GM18909 (cell line): Measurements from ENCODE around the gene NPAS3.

Source experiments
- ATAC-seq: cut with Tn5 transposase; IDR thresholded peaks from one replicate; pipeline ENCODE4 v1.9.1; 2021; ENCODE audit warnings: mild to moderate bottlenecking; ENCODE audit not compliant: unreplicated experiment, poor library complexity

The NPAS3 gene

GRCh38 chr14:33454707-33455106, 516.0 kb downstream of the NPAS3 start:
- no peak for ATAC-seq

- no peak for ATAC-seq
Observed at GRCh38 chr14:33455654-33456345, 517.1 kb downstream of the NPAS3 start.

- no peak for ATAC-seq
Observed at GRCh38 chr14:33457021-33457420, 518.3 kb downstream of the NPAS3 start.

- ATAC-seq = no peak
Observed at GRCh38 chr14:33457617-33458016, 518.9 kb downstream of the NPAS3 start.

GRCh38 chr14:33460164-33460563, 521.5 kb downstream of the NPAS3 start:
- ATAC-seq = no peak

- no peak for ATAC-seq
Observed at GRCh38 chr14:33461036-33461435, 522.4 kb downstream of the NPAS3 start.

GRCh38 chr14:33463731-33464130, 525.1 kb downstream of the NPAS3 start:
- ATAC-seq = no peak

GRCh38 chr14:33464254-33464962, 525.7 kb downstream of the NPAS3 start:
- ATAC-seq = no peak

- no peak for ATAC-seq
Observed at GRCh38 chr14:33465846-33466700, 527.4 kb downstream of the NPAS3 start.

GRCh38 chr14:33467971-33468370, 529.3 kb downstream of the NPAS3 start:
- ATAC-seq = no peak

GRCh38 chr14:33469898-33470297, 531.2 kb downstream of the NPAS3 start:
- no peak for ATAC-seq

- ATAC-seq = no peak
Observed at GRCh38 chr14:33471776-33472175, 533.1 kb downstream of the NPAS3 start.

GRCh38 chr14:33475623-33476022, 536.9 kb downstream of the NPAS3 start:
- ATAC-seq = no peak

GRCh38 chr14:33477797-33478196, 539.1 kb downstream of the NPAS3 start:
- no peak for ATAC-seq

GRCh38 chr14:33480071-33480886, 541.6 kb downstream of the NPAS3 start:
- no peak for ATAC-seq

- ATAC-seq = no peak
Observed at GRCh38 chr14:33480887-33481184, 542.2 kb downstream of the NPAS3 start.

GRCh38 chr14:33483110-33483509, 544.4 kb downstream of the NPAS3 start:
- ATAC-seq = no peak

- no peak for ATAC-seq
Observed at GRCh38 chr14:33483541-33483940, 544.9 kb downstream of the NPAS3 start.

GRCh38 chr14:33484264-33484663, 545.6 kb downstream of the NPAS3 start:
- ATAC-seq = no peak

GRCh38 chr14:33486332-33486890, 547.7 kb downstream of the NPAS3 start:
- ATAC-seq = no peak
